Measurements from ENCODE around the gene SPEN.

DNA sequence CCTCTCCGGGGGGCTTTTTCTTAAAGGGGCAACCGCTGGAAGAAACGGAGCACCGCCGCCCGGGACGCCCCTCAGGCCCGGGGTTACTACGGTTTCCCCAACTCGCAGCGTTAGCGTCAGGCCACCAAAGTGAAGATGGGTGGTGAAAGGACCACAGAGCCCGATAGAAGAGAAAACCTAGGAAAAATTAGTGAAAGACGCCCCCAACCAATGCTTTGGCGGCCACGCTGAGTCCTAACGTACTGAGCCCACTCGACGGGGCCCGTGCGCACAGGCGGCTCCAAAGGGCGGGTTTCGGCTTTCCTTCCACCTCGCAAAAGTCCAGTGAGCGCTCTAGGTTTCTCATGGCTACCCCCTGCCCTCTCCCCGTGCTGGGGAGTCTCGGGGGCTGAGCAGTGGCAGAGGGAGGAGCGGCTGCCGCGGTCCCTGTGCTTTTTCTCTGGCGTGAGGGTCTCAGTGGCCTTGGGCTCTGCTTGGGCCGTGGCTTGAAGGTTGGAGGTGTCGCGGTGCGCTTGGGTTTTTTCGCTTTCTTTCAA is 12.2 kb upstream of the SPEN start:
- TF ChIP-seq, protein P1, sequence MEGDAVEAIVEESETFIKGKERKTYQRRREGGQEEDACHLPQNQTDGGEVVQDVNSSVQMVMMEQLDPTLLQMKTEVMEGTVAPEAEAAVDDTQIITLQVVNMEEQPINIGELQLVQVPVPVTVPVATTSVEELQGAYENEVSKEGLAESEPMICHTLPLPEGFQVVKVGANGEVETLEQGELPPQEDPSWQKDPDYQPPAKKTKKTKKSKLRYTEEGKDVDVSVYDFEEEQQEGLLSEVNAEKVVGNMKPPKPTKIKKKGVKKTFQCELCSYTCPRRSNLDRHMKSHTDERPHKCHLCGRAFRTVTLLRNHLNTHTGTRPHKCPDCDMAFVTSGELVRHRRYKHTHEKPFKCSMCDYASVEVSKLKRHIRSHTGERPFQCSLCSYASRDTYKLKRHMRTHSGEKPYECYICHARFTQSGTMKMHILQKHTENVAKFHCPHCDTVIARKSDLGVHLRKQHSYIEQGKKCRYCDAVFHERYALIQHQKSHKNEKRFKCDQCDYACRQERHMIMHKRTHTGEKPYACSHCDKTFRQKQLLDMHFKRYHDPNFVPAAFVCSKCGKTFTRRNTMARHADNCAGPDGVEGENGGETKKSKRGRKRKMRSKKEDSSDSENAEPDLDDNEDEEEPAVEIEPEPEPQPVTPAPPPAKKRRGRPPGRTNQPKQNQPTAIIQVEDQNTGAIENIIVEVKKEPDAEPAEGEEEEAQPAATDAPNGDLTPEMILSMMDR (conservative IDR thresholded peaks at IDR 0.05; ENCODE audit: low read length), result no peak
- TF ChIP-seq EZH2phosphoT487 (IDR thresholded peaks at IDR 0.05; ENCODE audit: borderline replicate concordance), result no peak
